ENCODE measurements around the gene ZNF385B. TPM values are rescaled to one million over a fixed set of nuclear protein-coding genes. Genes with fewer than 3 reads are reported as not detected.
A peak's percentile ranks its signal among the peaks of the same experiment; 100 is the strongest.

The ZNF385B gene
- polyA plus RNA-seq, 5 donors: 4.2 to 7.1 (median 6.1) TPM

DNA sequence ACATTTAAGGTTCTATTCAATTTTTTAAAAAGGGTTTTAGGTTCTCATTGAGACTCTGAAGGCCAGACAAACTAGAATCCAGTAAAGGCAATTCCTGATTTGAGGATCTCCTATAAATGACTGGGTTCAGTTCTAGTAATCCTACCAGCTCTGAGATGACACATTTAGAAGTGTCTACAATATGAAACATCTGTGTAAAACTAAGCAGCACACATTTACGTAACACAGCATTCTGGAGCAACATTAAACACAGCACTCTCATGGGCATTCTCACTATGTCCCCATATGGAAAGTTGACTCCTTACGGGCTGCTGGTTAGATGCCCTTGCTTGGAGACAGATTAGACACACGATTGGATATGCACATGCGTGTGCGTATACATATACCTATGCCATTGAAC lies 114.4 kb downstream of the ZNF385B start:
- peak in 1 of 2 donors; percentile 48 for DNase-seq

DNA sequence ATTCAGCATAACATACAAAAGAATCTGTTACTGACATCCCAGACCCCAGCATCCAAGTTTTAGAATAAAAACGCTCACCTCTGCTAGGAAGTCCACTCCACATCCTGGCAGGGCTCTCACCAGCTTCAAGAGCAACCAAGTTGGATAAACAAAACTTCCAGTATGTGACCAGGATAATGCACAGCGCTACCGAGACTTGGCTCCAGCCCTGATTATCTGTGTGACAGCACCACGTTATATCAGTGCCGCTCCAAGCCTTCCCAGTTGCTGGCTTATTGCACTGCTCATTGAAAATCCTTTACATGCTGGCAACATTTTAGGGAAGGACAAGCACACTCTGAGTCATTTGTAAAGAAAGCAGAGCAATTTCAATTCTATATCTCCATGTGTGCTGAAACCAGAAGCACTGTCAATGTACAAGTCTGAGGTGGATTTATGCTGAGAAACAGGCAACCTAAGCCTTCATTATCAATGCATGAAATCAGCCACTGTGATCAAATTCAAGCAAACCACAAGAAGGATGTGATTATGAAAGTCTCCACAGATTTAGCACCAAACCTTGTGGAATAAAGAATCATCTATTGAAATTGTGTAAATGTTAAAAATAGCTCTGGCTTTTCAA lies 115.7 kb downstream of the ZNF385B start:
- no peak for DNase-seq

DNA sequence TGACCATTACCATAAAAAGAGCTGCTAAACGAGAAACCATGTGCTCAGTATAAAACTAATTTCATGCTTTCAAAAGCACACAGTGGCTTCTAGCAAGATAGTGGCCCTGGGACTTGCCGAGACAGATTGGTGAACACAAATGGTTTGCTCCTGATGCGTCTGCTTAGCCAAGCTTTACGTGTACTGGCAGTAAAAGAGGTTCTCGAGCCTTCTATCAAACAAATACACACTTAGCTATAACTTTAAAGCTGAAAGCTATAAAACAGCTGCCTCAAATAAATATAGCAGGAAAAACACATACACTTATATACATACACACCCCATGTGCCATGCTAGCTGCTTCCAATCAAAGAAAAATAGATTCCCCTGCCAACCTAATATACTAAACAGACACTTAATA lies 117.0 kb downstream of the ZNF385B start:
- DNase-seq: peak in 1 of 2 donors; percentile 55

DNA sequence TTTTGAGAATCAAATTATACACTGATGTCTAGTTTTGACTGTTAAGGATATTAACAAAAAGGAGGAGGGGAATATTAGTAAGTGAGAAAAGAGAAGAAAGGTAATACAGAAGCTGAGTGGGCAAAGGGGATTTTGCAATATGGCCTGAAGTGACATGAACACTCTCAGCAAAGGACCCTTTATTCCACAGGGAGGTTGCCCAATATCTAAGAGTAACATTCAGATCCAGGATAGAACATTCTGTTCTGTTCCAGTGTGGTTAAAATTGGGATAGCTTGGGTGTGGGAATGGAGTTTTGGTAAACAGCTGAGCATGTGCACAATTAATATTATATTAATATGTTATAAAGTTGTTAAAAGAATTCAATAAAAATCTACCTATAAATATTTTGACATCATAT lies 120.1 kb downstream of the ZNF385B start:
- no peak for DNase-seq

DNA sequence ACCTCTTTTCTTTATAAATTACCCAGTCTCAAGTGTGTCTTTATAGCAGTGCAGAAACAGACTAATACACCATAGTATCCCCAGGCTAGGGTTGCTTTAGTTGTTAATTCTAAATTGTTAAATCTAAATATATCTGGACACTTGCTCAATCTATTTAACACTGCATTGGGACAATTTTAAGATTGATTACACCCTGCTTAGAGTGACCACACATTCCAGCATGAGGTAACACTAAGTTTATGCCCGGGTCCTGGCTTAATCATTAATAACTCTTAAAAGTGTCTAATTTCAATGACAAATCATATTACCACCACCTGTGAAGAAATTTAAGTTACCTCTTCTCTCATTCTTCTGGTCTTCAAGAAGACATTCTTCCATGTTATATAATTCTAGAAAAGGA lies 131.4 kb downstream of the ZNF385B start:
- DNase-seq: no peak

DNA sequence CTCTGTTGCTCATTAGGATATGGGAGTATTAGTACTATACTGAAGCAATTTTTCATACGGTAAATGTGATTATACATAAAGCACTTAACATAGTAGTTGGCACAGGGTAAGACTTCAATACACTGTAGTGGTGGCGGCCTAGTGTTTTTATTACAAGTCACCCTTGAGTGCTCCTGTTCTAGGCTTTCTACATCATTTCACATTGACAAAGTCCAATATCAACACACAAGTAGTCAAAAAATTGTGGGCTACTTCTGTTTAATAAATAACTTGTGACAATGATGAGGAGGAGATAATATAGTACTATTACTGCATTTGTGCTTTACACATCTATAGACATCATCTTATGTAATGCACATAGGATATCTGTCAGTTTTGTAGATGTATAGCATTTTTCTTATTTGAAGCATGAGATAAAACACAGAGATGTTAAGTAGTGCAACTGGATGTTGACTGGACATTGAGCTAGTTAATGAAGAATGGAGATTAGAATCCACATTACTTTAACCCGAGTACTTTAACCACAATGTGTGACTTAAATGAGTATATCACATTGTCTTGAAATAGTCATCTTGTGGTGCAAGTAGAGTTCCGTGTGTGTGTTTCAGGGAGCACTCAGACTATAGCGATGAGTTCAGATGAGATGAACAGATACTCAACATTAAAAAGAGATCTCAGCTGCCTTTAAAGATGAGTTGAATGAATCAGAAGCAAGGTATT lies 134.8 kb downstream of the ZNF385B start:
- DNase-seq: no peak

DNA sequence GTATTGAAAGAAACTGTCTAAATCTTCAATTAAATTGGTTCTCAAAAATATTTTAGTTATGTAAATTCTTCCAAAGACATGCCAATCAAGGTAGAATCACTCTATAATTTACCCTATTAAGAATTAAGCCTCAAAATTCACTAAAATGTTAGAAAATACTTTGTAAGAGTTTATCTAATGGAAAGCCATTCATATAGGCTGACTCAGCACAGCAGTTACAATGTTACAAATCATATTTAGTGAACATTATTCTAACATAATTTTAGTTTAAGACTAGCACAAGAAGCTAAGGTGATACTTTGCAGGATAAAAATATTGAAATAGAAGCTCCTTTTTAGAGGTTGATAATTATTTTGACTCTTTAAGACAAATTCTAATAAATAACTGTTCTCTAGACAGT lies 137.0 kb downstream of the ZNF385B start:
- no peak for DNase-seq

DNA sequence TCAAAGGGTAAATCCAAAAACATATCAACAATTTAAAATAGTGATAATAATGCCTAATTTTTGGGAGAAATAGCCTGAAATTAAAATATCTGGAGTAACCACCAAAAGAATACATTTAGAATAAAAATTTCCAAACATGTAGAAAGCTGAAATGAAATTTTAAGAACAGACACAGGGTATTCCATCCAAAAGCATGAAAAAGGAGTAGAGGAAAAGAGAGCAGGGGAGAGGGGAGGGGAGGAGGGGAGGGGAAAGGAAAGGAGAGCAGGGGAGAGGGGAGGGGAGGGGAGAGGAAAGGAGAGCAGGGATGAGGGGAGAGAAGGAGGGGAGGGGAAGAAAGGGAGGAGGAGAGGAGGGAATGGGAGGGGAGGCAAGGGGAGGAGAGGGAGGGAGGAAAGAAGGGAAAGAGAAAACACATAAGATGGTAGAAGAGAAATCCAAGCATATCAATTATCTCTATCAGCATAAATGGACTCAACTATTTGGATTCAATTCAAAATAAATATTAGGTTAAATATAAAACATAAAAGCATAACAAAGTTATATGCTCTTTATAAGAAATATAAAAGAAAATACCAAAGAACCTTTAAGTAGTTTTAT lies 141.1 kb downstream of the ZNF385B start:
- no peak for DNase-seq

DNA sequence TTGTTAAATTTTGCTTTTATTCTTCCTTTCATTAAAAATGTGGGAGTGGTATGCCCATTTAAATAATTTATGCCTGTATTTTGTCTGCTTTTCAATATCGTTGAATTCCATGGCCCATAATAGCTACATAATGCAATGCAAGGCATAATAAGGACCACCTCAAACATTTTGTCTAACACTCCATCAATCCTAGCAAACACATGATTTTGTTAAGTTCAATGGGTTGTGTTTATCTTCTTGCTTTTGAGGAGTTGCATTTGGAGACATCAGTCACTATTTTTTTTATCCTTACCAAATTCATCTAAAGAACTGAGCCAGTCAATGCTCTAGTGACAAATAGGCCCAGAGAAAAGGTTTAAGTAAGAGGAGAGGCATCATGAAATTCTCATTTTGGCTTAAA lies 145.5 kb downstream of the ZNF385B start:
- peak; percentile 42 to 58 for DNase-seq

DNA sequence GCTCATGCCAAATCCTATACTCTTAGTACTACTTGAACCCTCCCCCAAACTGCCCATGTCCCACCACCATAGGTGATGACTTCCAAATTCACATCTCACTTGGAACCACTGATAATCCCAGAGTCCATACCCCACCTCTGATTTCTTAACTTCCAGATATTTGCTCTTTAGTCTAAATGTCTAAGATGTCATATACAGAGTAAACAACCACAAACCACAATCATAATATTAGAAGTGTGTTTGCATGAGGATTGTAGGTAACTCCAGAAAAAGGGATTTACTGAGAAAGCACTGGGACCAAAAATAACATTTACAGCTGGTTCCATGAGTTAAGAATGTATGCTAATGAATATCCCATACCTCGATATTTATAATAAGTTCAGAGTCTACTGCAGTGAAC lies 146.2 kb downstream of the ZNF385B start:
- no peak for DNase-seq

DNA sequence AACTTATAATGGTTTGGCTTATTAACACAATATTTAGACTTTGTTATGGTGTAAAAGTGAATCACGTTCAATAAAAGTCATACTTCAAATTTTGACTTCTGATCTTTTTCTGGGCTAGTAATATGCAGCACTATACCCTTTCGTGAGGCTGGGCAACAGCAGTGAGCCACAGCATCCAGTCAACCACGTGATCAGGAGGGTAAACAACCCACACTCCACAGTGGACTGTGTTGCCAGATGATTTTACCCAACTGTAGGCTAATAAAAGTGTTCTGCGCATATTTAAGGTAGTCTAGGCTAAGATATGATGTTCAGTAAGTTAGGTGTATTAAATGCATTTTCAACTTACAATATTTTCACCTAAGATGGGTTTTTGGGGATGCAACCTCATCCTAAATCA lies 148.6 kb downstream of the ZNF385B start:
- DNase-seq: no peak

DNA sequence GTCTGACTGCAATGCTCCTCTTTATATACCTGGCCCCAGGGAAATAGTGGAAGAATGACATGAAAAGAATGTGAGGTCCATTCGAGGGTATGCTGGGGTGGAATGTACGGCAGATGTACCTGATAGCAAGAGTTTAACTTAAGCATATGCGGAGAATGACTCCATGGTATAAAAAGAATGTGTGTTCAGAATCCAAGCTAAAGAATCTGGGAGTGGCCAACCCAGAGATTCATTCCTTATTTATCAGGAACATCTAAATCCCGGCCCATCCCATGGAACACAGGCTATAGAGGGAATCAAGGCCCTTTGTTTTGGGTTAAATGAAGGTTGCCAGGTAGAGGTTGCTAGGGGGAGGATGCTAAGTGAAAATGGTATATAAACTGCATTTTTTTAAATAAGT lies 150.0 kb downstream of the ZNF385B start:
- DNase-seq: no peak

DNA sequence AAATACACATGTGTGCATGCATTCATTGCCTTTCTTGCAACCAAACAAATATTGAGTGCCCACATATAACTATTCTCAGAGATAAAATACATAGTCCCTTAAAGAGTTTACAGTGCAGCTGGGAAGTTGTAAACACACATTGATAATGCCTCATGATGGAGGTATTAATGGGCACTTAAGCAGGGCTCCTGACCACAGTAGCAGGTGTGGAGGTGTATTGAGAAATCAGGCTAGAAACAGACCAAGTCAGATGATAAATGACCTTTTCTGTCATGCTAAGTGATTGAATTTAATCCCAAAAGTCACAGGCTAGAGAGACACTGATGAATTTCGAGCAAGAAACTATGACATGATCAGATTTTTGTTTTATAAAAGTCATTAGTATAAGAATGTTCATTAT lies 157.7 kb downstream of the ZNF385B start:
- DNase-seq: no peak

DNA sequence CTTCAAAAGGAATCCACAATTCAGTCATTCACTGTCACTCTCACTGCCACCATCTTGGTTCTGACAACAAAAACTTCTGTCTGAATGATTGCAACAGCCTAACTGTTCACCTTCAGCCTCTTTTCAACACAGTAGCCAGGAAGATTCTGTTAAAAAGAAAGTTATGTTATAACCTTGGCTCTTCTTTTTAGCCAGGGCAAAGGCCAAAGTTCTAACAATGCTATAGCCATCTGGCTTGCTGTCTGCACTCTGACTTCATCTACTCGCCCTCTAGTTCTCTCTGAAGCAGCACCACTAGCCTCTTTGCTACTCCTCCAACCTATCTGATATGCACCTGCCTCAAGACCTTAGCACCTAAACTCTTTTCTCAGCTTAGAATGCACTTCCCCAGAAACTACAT lies 158.5 kb downstream of the ZNF385B start:
- DNase-seq: no peak

DNA sequence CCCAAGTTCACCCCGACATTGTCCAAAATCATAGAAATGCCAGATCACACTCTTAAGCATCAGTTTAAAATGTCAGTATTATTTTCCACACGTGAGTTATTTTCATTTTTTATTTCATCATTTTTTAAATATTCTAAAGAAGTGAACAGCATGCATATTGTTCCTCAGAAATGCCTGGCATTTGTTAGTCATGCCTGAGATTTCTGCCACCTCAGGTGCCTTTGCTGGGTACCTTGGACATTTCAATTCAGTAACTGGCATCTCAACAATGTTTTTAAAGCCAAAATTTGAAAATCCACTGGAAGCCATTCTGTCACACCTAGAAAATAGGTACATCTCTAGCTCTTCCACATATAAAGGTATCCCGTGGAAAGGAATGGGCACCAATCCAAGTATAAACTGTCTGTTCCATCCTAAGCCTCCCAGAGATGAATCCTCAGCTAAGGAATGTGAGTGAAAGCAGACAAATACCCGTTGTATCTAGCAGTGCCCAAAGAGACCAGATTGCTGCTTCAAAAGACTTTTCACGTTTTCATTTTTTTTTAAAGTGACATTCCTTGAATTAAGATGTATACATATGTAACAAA lies 159.8 kb downstream of the ZNF385B start:
- no peak for DNase-seq

DNA sequence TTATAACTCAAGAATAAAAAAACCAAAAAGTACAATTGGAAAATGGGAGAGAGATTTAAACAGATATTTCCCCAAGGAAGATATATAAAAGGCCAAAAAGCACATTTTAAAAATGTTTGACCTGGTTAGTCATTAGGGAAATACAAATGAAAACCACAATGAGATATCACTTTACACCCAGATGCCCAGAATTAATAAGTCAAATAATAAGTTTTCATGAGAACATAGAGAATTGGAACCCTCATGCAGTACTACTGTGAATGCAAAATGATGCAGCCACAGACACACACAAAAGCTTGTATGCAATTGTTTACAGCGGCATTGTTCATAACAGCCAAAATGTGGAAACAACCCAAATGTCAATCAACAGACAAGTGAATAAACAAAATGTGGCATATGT lies 165.9 kb downstream of the ZNF385B start:
- no peak for DNase-seq

DNA sequence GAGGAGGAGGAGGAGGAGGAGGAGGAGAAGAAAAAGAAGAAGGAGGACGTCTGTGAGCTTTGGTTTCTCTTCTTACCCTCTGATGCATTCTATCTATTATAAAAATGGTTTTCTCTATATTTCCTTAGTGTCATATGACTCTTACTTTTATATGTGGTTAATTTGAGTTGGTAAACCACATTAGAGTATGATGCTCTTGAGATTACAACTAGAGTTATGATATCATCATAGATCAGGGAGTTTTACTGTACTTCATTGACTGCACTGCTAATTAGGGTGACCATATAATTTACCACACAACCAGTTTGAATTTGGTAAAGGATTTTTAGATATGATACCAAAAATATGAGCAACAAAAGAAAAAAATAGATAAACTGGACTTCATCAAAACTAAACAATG lies 166.4 kb downstream of the ZNF385B start:
- DNase-seq: no peak

DNA sequence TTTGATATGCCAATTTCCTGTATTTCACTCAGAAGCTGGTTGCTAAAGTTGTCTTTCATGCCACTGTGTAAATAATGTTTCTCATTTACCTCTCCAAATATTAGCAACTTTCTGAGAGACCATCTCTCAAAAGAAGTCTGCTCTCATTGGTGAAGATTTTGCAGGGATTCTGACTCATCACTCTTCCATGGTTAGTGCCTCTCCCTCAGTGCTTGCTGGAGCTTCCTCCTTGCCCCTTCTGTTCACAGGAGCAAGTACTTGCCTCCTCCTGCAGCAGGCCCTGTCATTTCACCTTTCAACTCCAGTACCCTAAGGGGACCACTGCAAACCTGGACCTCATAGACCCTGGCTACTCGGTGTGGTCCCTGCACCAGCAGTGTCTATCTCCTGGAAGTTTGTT lies 168.8 kb downstream of the ZNF385B start:
- DNase-seq: no peak

DNA sequence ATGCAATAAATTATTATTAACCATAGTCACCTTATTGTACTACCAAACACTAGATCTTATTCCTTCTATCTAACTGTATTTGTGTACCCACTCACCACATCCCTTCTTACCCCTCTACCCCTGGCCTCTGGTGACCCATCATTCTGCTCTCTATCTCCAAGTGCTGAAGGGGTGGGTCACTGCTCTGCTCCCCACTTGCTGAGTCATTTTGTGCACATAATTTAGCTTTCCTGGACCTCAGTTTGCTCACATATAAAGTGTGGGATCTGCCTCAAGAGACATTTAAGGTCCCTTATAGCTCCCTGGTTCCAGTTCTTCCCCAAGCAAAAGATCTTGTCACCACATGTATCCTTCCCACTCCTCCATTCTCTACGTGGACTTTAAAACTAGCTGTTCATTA lies 169.4 kb downstream of the ZNF385B start:
- no peak for DNase-seq

DNA sequence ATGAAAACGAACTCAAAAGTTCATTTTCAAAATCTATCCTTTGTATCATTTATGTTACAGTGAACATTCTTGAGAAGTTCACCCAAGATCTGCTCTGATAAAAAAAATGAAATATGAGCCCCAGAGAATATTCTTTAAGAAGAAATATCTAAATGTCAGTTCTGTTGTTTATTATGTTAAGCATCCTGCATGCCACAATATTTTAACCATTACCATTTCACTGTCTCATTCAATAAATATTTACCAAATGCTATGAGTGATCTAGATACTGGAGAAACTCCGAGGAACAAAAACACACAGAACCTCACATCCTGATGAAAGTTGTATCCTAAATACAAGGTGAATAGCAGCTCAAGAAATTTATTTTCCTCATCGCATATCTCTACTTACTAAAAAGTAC lies 170.2 kb downstream of the ZNF385B start:
- DNase-seq: no peak

DNA sequence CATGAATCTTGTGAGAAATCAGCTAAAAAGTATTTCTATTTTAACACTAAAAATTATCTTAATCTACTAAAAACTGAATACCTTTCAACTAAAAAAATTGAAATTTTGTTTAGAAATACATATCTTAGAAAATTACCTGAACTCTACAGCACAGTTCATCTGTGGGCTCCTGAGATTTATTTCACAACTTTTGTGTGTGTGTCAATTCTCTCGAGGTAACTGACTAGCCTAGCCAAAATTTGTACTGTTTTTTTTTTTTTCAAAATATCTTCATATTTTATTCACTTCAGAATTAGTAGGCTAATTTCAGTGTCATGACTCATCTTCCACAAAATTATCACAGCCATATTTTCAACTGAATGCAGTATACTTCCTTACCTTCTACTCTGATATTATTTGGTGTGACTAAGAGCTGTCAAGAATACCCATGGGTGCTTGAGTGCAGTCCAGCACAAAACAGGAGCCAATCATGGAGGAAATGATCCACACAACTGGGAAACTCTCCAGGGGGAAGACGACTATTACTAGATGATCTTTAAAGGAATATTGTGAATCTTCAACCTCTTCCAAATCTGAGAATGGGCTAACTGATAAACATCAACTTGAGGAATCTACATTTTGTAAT lies 174.6 kb downstream of the ZNF385B start:
- DNase-seq: no peak

DNA sequence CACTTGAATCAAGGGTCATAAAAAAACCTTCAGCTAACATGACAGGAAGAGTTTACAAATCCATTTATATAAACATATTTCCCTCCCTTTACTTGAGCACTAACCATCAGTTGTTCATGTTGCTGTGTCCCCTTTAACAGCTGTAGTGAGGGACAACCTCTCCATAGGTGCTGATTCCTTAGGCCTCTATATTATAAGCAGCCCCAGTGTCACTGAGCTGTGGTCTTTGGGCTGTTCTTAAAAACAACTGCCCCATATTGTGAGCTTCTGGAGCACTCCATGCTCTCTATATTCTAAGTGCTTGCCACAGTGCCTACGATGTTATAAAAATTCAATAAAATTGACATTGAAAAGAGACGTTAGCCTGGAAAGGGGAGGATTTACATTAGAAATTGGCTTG lies 175.3 kb downstream of the ZNF385B start:
- DNase-seq: no peak

DNA sequence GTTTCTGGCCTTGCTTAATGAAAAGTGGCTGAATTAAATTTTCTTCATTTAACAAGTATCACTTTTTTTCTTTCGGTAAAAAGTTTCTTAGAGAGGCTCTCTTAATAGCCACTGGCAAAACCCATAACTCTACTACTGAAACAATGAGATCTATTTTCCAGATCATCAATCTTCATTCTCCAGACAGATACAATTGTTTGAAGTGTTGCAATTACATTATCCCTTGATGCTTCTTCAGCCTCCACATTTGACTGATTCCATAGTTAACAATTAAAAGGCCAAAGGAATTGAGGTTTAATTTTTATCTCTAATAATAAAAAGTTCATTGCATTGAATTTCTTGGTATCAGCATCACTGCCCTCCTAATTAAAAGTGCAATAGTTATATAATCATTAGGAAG lies 176.3 kb downstream of the ZNF385B start:
- no peak for DNase-seq
